ENCODE data around the gene TBCA. TPM values are rescaled to one million over a fixed set of nuclear protein-coding genes. Genes with fewer than 3 reads are reported as not detected.

TBCA gene
- polyA plus RNA-seq, 1 of the 3 experiments (the other 2 are of a cell fraction): 199 TPM

- CTCF ChIA-PET: no interaction called here
These were observed 132.3 kb downstream of the TBCA start for GRCh38 chr5:77643654-77644370.

DNA sequence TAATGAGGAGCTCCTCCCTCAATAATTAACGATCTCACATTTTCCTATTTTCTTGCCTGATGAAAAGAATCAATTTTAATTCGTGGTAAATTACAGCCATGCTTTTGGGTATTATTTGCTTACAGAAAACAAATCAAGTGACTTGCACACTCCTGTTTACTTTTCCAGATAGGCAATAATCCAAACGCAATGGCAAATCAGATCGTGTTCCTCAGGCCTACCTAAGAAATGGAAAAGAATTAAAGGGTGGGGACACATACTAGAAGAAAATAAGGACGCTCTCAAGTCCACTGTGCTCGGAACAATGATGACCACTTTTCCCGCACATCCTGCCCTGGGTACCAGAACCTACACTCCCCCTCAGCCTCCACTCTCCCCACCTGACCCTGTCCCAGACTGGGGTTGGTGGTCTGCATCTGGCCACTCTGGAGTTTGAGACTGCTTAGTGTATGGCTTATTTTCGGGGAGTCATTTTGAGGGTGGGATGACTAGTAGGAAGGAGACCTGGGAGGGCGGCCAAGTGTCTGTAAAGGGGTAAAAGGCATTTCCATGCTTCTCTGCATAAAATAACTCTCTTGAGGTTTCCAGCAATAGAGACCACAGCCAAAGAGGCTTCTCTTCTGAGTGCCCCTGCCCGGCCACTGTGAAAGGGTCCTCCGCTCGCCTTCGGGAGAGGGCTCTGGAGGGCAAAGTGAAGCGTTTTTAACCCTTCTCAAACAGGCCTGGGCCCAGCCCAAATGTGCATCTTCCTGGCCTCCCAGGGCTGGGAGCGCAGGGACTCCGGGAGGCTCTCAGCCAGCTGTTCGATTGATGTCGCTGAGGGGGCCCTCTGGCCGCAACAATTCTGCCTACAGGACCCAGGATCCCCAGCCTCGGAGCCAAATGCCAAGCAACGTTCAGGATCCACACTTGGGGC, 133.1 kb downstream of the TBCA start:
- peaks cover 6% of the 10 kb centered on the region; the same call in 1 of the 2 replicates for H4K20me1 ChIP-seq (ENCODE audit: insufficient read depth)
- ChIA-PET POLR2A (no interaction called here), CTCF (interaction anchor here (1.5 to 2.8 kb wide), 2 partner anchors 10 to 12 kb away, joined by 3 to 11 read pairs; no protein-coding TSS in a partner anchor)
- H3K27me3 ChIP-seq (ENCODE audit: insufficient read depth): peaks cover 95% of the 10 kb centered on the region
- TF ChIP-seq FOXM1 (IDR thresholded peaks at IDR 0.05; ENCODE audit: low read depth): no peak
- no peak for TF ChIP-seq NFIC (IDR thresholded peaks at IDR 0.05; ENCODE audit: borderline replicate concordance)
- no peak for TF ChIP-seq RXRA (IDR thresholded peaks at IDR 0.05; ENCODE audit: borderline replicate concordance, low read depth)
- TF ChIP-seq EZH2phosphoT487 (IDR thresholded peaks at IDR 0.05; ENCODE audit: borderline replicate concordance, low read depth): 0 out of 2 replicates have a peak, but pooled peaks have one; percentile 58
- H3K9me3 ChIP-seq: no peaks in the 10 kb centered on the region
- H3K9me2 ChIP-seq: no peaks in the 10 kb centered on the region
- no peak overlapping the region for H3K9ac ChIP-seq
- H3K4me2 ChIP-seq: no peak overlapping the region
- peak; percentile 51 for DNase-seq
- H3K79me2 ChIP-seq (ENCODE audit: insufficient read depth): no peaks in the 10 kb centered on the region
- WGBS (ENCODE audit: low lambda C conversion rate): 9% methylated on average over 13 of the region's 21 CpGs
- H2AFZ ChIP-seq (ENCODE audit: low read depth): no peak overlapping the region
- H3K4me1 ChIP-seq (ENCODE audit: control insufficient read depth in 1 of 2, insufficient read depth in 2 of 2, low read depth in 1 of 2, low read length in 1 of 2): peaks cover 0 to 4% of the 10 kb centered on the region in 2 experiments; a peak in 1 of 4 replicates
- H3K36me3 ChIP-seq (replicated peaks in 1 of 2; ENCODE audit: control insufficient read depth in 1 of 2, insufficient read depth in 2 of 2, low read length in 1 of 2): no peaks in the 10 kb centered on the region
- H3K27ac ChIP-seq (ENCODE audit: low read depth in 2 of 2, low read length in 1 of 2): no peak overlapping the region
- no peak overlapping the region for H3K4me3 ChIP-seq (ENCODE audit: low read depth in 2 of 2, low read length in 1 of 2)
- peaks cover 7% of the 10 kb centered on the region for H3F3A ChIP-seq (replicated peaks; ENCODE audit: insufficient read depth)

More at GRCh38 chr5:77643654-77644370, 132.3 kb downstream of the TBCA start:
- H3K27ac ChIP-seq (ENCODE audit: low read depth in 2 of 2, low read length in 1 of 2): no peak overlapping the region
- 28% methylated on average over 28 of the region's 28 CpGs for WGBS (ENCODE audit: low lambda C conversion rate)
- no peaks in the 10 kb centered on the region for H3K9me2 ChIP-seq
- no peaks in the 10 kb centered on the region for H3K9me3 ChIP-seq
- H2AFZ ChIP-seq (ENCODE audit: low read depth): no peak overlapping the region
- H3K79me2 ChIP-seq (ENCODE audit: insufficient read depth): no peaks in the 10 kb centered on the region
- peak; percentile 26 for DNase-seq
- H3K4me3 ChIP-seq (ENCODE audit: low read depth in 2 of 2, low read length in 1 of 2): no peak overlapping the region
- no peak overlapping the region for H3K9ac ChIP-seq
- H4K20me1 ChIP-seq (ENCODE audit: insufficient read depth): peaks cover 6% of the 10 kb centered on the region; the same call in 1 of the 2 replicates
- no peak for TF ChIP-seq RXRA (IDR thresholded peaks at IDR 0.05; ENCODE audit: borderline replicate concordance, low read depth)
- TF ChIP-seq RAD21 (IDR thresholded peaks at IDR 0.05; ENCODE audit: low read length): no peak
- TF ChIP-seq POLR2AphosphoS5 (IDR thresholded peaks at IDR 0.05; ENCODE audit: low read depth, low read length): 0 out of 2 replicates have a peak, but pooled peaks have one; percentile 5
- no peak overlapping the region for H3K4me2 ChIP-seq
- H3F3A ChIP-seq (replicated peaks; ENCODE audit: insufficient read depth): peaks cover 7% of the 10 kb centered on the region
- no peaks in the 10 kb centered on the region for H3K36me3 ChIP-seq (replicated peaks in 1 of 2; ENCODE audit: control insufficient read depth in 1 of 2, insufficient read depth in 2 of 2, low read length in 1 of 2)
- POLR2A ChIA-PET: no interaction called here
- H3K4me1 ChIP-seq (ENCODE audit: control insufficient read depth in 1 of 2, insufficient read depth in 2 of 2, low read depth in 1 of 2, low read length in 1 of 2): peaks cover 0 to 3% of the 10 kb centered on the region in 2 experiments; a peak in 1 of 4 replicates
- H3K27me3 ChIP-seq (ENCODE audit: insufficient read depth): peaks cover 95% of the 10 kb centered on the region
